Endothelial cell (in vitro differentiated cells): ENCODE measurements around the gene UAP1. TPM values are rescaled to one million over a fixed set of nuclear protein-coding genes. Genes with fewer than 3 reads are reported as not detected.

ENCODE experiments used
- DNase-seq: peaks from one replicate; pipeline ENCODE4 v3.0.0; 2021; ENCODE audit warnings: low spot score
- H3K27ac Mint-ChIP-seq: one replicate; pipeline ENCODE4 v1.8.0; 2021; ENCODE audit warnings: mixed read lengths, inconsistent platforms; ENCODE audit not compliant: unreplicated experiment
- H3K27me3 Mint-ChIP-seq: one replicate; pipeline ENCODE4 v1.8.0; 2021; ENCODE audit warnings: mild to moderate bottlenecking, moderate library complexity, mixed read lengths, inconsistent platforms; ENCODE audit not compliant: unreplicated experiment
- H3K36me3 Mint-ChIP-seq: one replicate; pipeline ENCODE4 v1.8.0; 2021; ENCODE audit warnings: mild to moderate bottlenecking, low read depth, mixed read lengths, inconsistent platforms; ENCODE audit not compliant: unreplicated experiment
- H3K4me1 Mint-ChIP-seq: one replicate; pipeline ENCODE4 v1.8.0; 2021; ENCODE audit warnings: mild to moderate bottlenecking, mixed read lengths, inconsistent platforms; ENCODE audit not compliant: unreplicated experiment
- H3K4me3 Mint-ChIP-seq: one replicate; pipeline ENCODE4 v1.8.0; 2021; ENCODE audit warnings: mild to moderate bottlenecking, mixed read lengths, inconsistent platforms; ENCODE audit not compliant: unreplicated experiment
- H3K9me3 Mint-ChIP-seq: one replicate; pipeline ENCODE4 v1.8.0; 2021; ENCODE audit warnings: mixed read lengths, inconsistent platforms; ENCODE audit not compliant: unreplicated experiment
- total RNA-seq: library from RNA; stranded (reverse); fragmentation: NEBNext Ultra II Directional; extraction: Animal tissue kit (Norgen Biotek cat#: 25700); gene quantifications from one replicate; pipeline ENCODE4 v1.2.1, GENCODE V29; 2021; ENCODE audit not compliant: unreplicated experiment
- TF ChIP-seq, protein P1 (sequence below): fragments of 200-600 bp; sonication (generic); IDR thresholded peaks from one replicate; pipeline ENCODE4 v1.5.0; 2021; ENCODE audit warnings: antibody characterized with exemption; ENCODE audit not compliant: unreplicated experiment

Gene UAP1
- total RNA-seq, 1 donor from 2014 or later, result 20.9 TPM

DNA sequence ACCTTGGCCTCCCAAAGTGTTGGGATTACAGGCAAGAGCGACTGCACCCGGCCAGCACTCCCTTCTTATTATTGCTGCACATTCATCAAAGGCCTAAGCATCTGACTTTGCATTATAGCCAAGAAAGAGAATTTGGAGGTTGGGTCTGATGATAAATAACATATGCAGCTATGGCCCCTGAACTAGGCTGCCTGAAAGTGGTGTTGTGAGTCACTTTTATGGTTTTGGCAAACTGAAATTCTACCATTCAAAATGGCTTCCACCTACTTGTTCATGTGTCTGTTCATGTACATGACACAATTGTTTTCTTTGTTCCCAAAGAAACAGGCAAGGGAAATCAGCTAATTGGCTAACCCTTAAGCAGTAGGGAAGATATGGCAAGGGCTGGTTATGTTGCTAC is 25.0 kb upstream of the UAP1 start:
- TF ChIP-seq, protein P1, sequence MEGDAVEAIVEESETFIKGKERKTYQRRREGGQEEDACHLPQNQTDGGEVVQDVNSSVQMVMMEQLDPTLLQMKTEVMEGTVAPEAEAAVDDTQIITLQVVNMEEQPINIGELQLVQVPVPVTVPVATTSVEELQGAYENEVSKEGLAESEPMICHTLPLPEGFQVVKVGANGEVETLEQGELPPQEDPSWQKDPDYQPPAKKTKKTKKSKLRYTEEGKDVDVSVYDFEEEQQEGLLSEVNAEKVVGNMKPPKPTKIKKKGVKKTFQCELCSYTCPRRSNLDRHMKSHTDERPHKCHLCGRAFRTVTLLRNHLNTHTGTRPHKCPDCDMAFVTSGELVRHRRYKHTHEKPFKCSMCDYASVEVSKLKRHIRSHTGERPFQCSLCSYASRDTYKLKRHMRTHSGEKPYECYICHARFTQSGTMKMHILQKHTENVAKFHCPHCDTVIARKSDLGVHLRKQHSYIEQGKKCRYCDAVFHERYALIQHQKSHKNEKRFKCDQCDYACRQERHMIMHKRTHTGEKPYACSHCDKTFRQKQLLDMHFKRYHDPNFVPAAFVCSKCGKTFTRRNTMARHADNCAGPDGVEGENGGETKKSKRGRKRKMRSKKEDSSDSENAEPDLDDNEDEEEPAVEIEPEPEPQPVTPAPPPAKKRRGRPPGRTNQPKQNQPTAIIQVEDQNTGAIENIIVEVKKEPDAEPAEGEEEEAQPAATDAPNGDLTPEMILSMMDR, result no peak
- Mint-ChIP-seq H3K27ac (no peak overlapping the region), H3K27me3 (no peaks in the 10 kb centered on the region), H3K4me1 (no peaks in the 10 kb centered on the region), H3K9me3 (no peaks in the 10 kb centered on the region), H3K36me3 (no peaks in the 10 kb centered on the region), H3K4me3 (no peak overlapping the region)
- DNase-seq, result no peak

DNA sequence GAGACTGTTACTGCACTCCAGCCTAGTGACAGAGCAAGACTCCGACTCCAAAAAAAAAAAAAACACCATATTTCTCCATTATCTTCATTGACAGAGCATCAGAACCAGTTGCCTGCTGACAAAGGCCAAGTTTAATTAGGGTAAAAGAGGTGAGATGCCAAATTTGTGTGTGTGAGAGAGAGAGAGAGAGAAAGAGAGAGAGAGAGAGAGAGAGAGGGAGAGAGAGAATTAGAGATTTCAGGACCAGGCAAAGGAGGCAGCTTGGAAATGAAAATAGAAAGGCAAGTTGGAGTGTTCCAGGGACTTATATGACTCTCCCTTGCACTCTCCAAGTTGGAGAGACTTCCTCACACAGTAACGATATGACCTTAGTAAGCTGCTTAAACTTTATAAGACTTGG is 24.3 kb upstream of the UAP1 start:
- TF ChIP-seq, protein P1, result no peak

DNA sequence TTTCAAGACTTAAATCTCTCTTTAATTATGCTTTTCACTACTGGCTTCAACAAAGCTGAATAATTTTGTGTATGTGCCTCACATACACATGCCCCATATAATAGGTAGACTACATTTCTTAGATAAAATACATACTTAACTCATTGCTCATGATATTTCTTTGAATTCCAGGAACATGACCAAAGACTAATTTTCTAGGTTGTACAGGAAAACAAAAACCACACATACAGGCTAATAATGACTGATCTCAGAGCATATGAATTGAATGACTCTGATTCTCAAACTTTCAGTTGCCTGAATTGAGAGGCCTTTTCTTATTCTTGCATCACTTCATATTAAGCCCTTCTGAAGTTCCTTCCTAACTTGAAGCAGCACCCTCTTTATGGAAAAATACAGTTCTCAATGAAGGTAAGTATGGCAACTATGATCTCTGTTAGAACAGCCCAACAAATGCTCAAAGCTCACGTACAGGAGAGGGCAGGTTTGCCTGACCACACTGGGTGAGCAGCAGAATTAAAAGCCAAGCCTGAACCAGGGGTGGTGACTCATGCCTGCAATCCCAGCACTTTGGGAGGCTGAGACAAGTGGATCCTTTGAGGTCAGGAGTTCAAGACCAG is 22.6 kb upstream of the UAP1 start:
- no peaks in the 10 kb centered on the region for H3K36me3 Mint-ChIP-seq
- H3K9me3 Mint-ChIP-seq, result no peaks in the 10 kb centered on the region
- no peak for DNase-seq
- no peaks in the 10 kb centered on the region for H3K27me3 Mint-ChIP-seq
- TF ChIP-seq, protein P1, result no peak
- H3K27ac Mint-ChIP-seq, result no peak overlapping the region
- no peak overlapping the region for H3K4me3 Mint-ChIP-seq
- no peaks in the 10 kb centered on the region for H3K4me1 Mint-ChIP-seq

More for the DNA sequence above, 24.3 kb upstream of the UAP1 start:
- no peak for DNase-seq
- Mint-ChIP-seq H3K4me1 (no peaks in the 10 kb centered on the region), H3K9me3 (no peaks in the 10 kb centered on the region), H3K36me3 (no peaks in the 10 kb centered on the region), H3K27me3 (no peaks in the 10 kb centered on the region), H3K4me3 (no peak overlapping the region), H3K27ac (no peak overlapping the region)

DNA sequence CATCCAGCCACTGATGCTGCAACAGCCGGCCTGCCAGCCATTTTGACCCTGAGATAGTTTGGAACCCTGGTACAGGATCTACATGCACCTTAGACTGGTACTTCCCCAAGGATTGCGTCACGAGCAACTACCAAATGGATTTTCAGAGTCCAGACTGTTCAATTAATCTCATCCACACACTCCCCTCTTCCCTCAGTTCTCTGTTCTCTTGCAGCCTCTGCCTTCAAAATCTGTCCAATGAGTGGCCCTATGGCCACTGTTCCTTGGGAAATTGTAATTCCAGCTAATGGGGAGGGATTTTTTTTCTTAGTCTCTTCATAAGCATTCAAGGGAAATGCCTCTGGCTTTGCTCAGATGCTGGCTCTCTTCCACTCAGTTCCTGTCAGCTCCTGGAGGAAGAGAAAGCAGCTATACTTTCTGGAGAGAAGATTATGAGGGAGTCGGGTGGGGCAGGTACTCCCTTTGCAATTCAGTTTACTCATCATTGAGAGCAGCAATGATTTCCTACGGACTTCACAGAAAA is 19.8 kb upstream of the UAP1 start:
- H3K4me1 Mint-ChIP-seq, result no peaks in the 10 kb centered on the region
- DNase-seq, result no peak
- no peak overlapping the region for H3K27ac Mint-ChIP-seq
- H3K4me3 Mint-ChIP-seq, result no peak overlapping the region
- H3K36me3 Mint-ChIP-seq, result no peaks in the 10 kb centered on the region
- H3K27me3 Mint-ChIP-seq, result no peaks in the 10 kb centered on the region
- TF ChIP-seq, protein P1, result no peak
- no peaks in the 10 kb centered on the region for H3K9me3 Mint-ChIP-seq

DNA sequence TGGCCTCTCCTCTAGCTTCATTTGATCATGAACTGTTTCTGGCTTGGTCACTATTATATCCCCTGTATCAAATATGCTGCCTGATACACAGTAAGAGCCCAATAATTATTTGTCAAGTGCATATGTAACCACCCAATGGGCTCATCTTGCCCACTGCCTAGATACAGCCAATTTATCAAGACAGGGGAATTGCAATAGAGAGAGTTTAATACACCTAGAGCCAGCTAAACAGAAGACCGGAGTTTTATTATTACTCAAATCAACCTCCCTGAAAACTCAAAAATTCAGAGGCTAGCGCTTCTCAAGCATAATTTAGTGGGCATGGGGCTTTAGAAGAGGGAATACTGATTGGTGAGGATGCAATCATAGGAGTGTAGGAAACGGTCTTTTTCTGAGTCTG is 18.3 kb upstream of the UAP1 start:
- Mint-ChIP-seq H3K4me1 (no peaks in the 10 kb centered on the region), H3K4me3 (no peak overlapping the region), H3K9me3 (no peaks in the 10 kb centered on the region), H3K27me3 (no peaks in the 10 kb centered on the region), H3K27ac (no peak overlapping the region), H3K36me3 (no peaks in the 10 kb centered on the region)
- TF ChIP-seq, protein P1, result no peak
- no peak for DNase-seq
